Mucosa of rectum (tissue), 2 donors: ENCODE results near the gene ZNF358.

ENCODE experiments used
- H3K27ac ChIP-seq, 2 donors: one replicate each; pipeline ENCODE4 v1.7.0; 2013; ENCODE audit warnings: inconsistent platforms in 2 of 2, low read depth in 2 of 2, low read length in 2 of 2
- H3K27me3 ChIP-seq, 2 donors: one replicate each; pipeline ENCODE4 v1.7.0; 2013; ENCODE audit warnings: low read length in 2 of 2; ENCODE audit not compliant: control insufficient read depth in 2 of 2, insufficient read depth in 2 of 2
- H3K36me3 ChIP-seq, 2 donors: one replicate each; pipeline ENCODE4 v1.7.0; 2013; ENCODE audit warnings: low read length in 2 of 2; ENCODE audit not compliant: control insufficient read depth in 2 of 2, insufficient read depth in 2 of 2
- H3K4me1 ChIP-seq, 2 donors: one replicate each; pipeline ENCODE4 v1.7.0; 2013; ENCODE audit warnings: low read length in 2 of 2, mild to moderate bottlenecking in 1 of 2; ENCODE audit not compliant: control insufficient read depth in 2 of 2, insufficient read depth in 2 of 2
- H3K4me3 ChIP-seq, 2 donors: one replicate each; pipeline ENCODE4 v1.7.0; 2013; ENCODE audit warnings: low read length in 2 of 2
- H3K9ac ChIP-seq, 2 donors: one replicate each; pipeline ENCODE4 v1.7.0; 2013; ENCODE audit warnings: low read length in 2 of 2, low read depth in 1 of 2, mild to moderate bottlenecking in 1 of 2
- H3K9me3 ChIP-seq, 2 donors: one replicate each; pipeline ENCODE4 v1.7.0; 2013; ENCODE audit warnings: low read length in 2 of 2; ENCODE audit not compliant: control insufficient read depth in 2 of 2
- donor health status: healthy.
- donor health status: Normal muscosa, but diverticular disease.

Gene ZNF358

DNA sequence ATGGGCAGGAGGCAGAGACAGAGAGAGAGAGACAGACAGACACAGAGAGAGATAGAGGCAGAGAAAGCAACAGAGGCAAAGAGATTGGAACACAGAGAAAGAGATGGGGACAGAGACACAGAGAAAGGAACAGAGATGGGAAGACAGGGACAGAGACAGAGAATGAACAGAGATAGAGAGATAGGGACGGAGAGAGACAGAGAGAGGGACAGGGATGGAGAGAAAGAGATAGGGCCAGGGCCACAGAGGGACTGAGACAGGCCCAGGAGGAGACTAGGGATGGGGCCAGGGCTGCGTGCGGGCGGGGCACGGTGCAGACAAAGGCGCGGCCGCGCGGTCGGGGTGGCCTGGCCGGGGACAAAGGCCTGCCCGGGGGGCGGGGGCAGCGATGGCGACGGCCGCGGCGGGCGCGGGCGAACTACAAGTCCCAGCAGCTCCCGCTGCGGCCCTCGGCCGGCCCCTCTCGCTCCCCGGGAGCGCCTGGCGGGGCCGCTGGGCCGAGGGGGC is at the start of gene ZNF358:
Gene ZNF358 (plus strand): TSS at position 459 of the 507 bp plus-strand sequence. CDS start 3,140 bp downstream, outside the sequence.
- no peaks in the 10 kb centered on the region for H3K9me3 ChIP-seq
- peaks cover 10 to 13% of the 10 kb centered on the region in 2 donors for H3K4me1 ChIP-seq
- peak within 1 kb of the TSS; percentile 80 to 81 for H3K9ac ChIP-seq
- peaks cover 0 to 3% of the 10 kb centered on the region in 2 donors for H3K36me3 ChIP-seq
- peak within 1 kb of the TSS; percentile 79 to 81 for H3K27ac ChIP-seq
- H3K27me3 ChIP-seq, result no peaks in the 10 kb centered on the region
- peak within 1 kb of the TSS; percentile 64 to 71 for H3K4me3 ChIP-seq

DNA sequence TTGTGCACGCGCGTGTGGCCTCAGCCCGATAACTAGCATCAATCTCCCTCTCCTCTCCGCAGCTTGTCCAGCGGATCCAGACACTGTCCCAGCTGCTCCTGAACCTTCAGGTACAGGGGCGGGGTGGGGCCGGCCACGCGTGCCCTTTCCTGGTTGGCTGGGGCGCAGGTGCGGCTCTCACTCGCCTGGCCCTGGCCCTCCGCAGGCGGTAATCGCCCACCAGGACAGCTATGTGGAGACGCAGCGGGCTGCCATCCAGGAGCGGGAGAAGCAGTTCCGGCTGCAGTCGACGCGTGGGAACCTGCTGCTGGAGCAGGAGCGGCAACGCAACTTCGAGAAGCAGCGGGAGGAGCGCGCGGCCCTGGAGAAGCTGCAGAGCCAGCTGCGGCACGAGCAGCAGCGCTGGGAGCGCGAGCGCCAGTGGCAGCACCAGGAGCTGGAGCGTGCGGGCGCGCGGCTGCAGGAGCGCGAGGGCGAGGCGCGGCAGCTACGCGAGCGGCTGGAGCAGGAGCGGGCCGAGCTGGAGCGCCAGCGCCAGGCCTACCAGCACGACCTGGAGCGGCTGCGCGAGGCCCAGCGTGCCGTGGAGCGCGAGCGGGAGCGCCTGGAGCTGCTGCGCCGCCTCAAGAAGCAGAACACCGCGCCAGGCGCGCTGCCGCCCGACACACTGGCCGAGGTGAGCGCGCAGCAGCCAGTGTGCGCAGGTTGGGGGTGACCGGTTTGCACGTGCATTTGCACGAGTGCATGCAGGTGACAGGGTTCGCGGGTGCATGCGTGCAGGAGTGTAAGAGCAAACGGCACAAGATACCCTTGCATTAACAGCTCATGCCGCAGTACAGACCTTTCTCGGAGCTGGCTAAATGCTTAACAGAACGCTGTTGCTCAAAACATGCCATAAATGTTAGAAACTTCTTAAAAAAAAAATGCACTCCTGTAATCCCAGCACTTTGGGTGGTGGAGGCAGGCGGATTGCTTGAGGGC is 48.6 kb upstream of the ZNF358 start:
- no peak overlapping the region for H3K4me3 ChIP-seq
- H3K36me3 ChIP-seq, result peaks cover 35 to 56% of the 10 kb centered on the region in 2 donors
- no peak overlapping the region for H3K27ac ChIP-seq

DNA sequence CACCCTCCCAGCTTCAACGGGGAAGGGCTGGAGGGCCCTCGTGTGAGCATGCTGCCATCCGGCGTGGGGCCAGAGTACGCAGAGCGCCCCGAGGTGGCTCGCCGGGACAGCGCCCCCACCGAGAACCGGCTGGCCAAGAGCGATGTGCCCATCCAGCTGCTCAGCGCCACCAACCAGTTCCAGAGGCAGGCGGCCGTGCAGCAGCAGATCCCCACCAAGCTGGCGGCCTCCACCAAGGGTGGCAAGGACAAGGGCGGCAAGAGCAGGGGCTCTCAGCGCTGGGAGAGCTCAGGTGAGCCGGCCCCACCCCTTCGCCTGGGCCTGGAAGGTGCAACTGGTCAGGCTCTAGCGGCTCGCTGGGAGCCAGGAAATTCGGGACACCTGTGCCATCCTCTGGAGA is 47.1 kb upstream of the ZNF358 start:
- H3K4me3 ChIP-seq, result no peak overlapping the region
- peaks cover 30 to 46% of the 10 kb centered on the region in 2 donors for H3K36me3 ChIP-seq
- no peaks in the 10 kb centered on the region for H3K27me3 ChIP-seq
- H3K9me3 ChIP-seq, result no peaks in the 10 kb centered on the region
- H3K27ac ChIP-seq, result no peak overlapping the region
- H3K9ac ChIP-seq, result no peak overlapping the region
- H3K4me1 ChIP-seq, result no peaks in the 10 kb centered on the region

More for the DNA sequence above, 48.6 kb upstream of the ZNF358 start:
- Histone ChIP-seq H3K9ac (no peak overlapping the region), H3K27me3 (no peaks in the 10 kb centered on the region), H3K4me1 (no peaks in the 10 kb centered on the region), H3K9me3 (no peaks in the 10 kb centered on the region)

GRCh38 chr19:7469669-7470285 is 46.1 kb upstream of the ZNF358 start:
- no peaks in the 10 kb centered on the region for H3K27me3 ChIP-seq
- H3K4me1 ChIP-seq, result no peaks in the 10 kb centered on the region
- no peak overlapping the region for H3K4me3 ChIP-seq
- H3K27ac ChIP-seq, result no peak overlapping the region
- H3K9me3 ChIP-seq, result no peaks in the 10 kb centered on the region
- H3K9ac ChIP-seq, result no peak overlapping the region
- H3K36me3 ChIP-seq, result peaks cover 24 to 41% of the 10 kb centered on the region in 2 donors

DNA sequence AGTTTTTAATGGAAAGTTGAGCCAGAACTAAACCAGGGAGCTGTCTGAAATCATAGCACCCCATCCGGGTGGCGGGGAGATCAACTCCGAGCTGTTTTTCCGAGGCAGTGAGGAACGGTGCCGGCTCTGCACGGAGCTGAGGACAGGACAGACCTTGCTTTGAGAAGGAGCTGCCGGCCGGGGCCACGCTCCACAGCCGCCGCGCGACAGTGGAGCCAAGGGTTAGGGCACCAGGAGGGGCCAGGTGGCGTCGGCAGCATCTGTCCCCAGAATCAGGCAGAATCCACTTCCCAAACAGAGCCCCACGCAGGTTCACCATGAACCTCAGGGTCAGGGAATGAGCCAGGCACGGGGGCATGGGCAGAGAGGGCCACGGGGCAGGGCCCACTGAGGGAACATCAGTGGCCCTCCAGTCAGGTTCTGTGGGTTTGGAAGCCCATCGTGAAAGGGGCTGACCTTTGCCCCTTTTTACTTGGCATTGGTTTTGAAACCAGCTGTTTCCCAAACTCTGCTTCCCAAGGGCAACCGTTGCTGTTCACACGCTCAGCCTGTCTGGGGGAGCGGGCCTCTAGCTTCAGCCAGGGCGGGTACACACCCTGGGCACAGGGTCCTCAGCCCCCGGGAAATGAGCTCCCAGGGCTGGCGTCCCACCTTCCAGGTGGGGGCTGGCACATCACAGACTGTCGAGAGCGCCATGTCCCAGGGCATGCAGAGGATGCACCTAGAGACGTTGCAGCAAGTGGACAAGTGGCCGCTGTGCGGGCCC is 45.2 kb upstream of the ZNF358 start:
- H3K9ac ChIP-seq, result no peak overlapping the region
- H3K27me3 ChIP-seq, result no peaks in the 10 kb centered on the region
- no peaks in the 10 kb centered on the region for H3K4me1 ChIP-seq
- H3K36me3 ChIP-seq, result peaks cover 21 to 36% of the 10 kb centered on the region in 2 donors
- no peaks in the 10 kb centered on the region for H3K9me3 ChIP-seq
- H3K27ac ChIP-seq, result no peak overlapping the region
- H3K4me3 ChIP-seq, result no peak overlapping the region

DNA sequence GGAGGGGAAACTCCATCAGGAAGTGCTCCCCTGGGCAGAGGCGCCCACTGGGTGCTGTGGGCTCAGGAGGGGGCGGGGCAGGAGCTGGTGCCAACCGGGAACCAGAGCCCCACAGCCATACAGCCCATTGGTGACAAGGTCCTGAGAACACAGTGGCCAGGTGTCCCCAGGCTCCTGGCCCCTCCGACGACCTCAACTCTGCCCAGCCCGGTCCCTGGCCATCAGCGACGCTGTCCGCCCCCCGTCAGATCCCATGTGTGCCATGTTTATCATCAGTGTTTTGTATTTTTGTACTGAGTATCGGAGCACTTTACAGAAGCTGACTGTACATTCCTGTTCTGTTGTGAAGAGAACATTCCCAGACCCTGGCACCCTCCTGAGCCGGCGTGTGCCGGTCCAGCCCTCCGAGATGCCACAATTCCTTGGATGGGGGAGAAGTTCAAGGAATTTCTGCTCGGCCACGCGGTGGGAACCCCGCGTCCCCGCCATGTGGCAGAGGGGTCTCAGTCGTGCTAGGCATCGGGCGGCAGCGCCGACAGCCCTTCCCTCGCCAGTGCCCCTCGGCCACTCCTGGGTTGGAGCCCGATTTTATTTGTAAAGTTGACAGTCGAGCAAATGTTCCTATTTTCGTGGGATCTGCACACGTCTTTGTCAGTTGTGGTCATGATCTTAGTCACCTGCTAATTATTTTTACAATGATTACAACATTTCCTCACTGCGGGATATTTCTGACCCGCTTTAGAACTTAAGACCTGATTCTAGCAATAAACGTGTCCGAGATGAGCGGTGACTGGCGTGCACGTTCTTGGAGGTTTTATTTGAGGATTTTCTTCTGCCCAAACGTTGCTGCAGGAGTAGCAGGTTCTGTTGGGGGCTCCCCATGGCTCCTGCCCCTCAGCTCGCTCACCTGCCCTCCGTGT is 43.9 kb upstream of the ZNF358 start:
- H3K9me3 ChIP-seq, result no peaks in the 10 kb centered on the region
- H3K27me3 ChIP-seq, result no peaks in the 10 kb centered on the region
- H3K27ac ChIP-seq, result no peak overlapping the region
- H3K4me3 ChIP-seq, result no peak overlapping the region
- no peak overlapping the region for H3K9ac ChIP-seq
- H3K4me1 ChIP-seq, result no peaks in the 10 kb centered on the region
- H3K36me3 ChIP-seq, result peaks cover 21 to 34% of the 10 kb centered on the region in 2 donors

DNA sequence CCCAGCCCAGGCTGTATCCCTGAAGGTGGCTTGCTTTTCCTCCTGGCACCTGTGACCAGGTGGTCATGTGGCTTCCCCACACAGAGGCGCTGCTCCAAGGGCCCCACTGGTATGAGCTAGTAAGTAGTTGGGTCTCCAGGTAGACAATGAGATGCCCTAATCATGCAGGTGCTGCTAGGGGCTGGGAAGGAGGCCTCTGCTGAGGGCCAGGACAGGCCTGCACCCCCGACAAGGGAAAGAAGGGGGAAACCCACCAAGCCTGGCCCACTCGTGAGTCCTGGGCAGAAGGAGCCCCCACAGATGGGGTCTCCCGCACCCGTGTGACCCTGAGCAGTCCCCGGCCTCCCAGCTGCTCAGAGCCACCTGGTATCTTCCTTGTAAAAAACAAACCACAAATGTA is 40.2 kb upstream of the ZNF358 start:
- H3K4me1 ChIP-seq, result peaks cover 0 to 3% of the 10 kb centered on the region in 2 donors
- no peak overlapping the region for H3K27ac ChIP-seq
- H3K9ac ChIP-seq, result no peak overlapping the region
- H3K27me3 ChIP-seq, result no peaks in the 10 kb centered on the region
- H3K9me3 ChIP-seq, result no peaks in the 10 kb centered on the region
- H3K4me3 ChIP-seq, result no peak overlapping the region
- H3K36me3 ChIP-seq, result peaks cover 10 to 13% of the 10 kb centered on the region in 2 donors

DNA sequence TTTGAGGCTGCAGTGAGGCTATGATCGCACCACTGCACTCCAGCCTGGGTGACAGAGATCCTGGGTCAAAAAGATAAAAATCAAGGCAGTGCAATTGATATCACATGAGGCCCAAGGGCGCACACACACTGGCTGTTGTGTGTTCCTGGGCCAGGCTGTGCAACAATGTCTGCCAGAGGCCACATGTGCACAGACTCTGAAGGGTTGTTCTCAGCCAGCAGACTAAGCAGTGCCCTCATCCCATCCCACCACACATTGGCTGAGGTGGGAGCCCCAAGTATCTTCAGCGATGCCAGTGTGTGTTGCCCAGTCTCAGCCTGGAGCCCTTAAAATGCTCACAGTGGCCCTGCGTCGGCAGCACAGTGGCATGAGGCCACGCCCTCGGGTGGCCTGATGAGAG is 39.7 kb upstream of the ZNF358 start:
- Histone ChIP-seq H3K27me3 (no peaks in the 10 kb centered on the region), H3K9ac (no peak overlapping the region), H3K9me3 (no peaks in the 10 kb centered on the region), H3K36me3 (peaks cover 4 to 7% of the 10 kb centered on the region in 2 donors), H3K27ac (no peak overlapping the region), H3K4me1 (peaks cover 0 to 3% of the 10 kb centered on the region in 2 donors), H3K4me3 (no peak overlapping the region)
